KOPT-K1 (cell line): ENCODE measurements around the gene TBX4.

Experiments
- H3K27ac ChIP-seq: fragments of 200-600 bp; sonication (generic); 2 replicates; pipeline ENCODE4 v1.5.1; 2016; ENCODE audit warnings: antibody characterized with exemption, mild to moderate bottlenecking, low read depth, low read length; ENCODE audit not compliant: poor library complexity, severe bottlenecking
- H3K36me3 ChIP-seq: fragments of 200-600 bp; sonication (generic); 2 replicates; pipeline ENCODE4 v1.5.1; 2017; ENCODE audit warnings: antibody characterized with exemption, mild to moderate bottlenecking, low read length, moderate library complexity; ENCODE audit not compliant: insufficient read depth
- H3K9me3 ChIP-seq: fragments of 200-600 bp; sonication (generic); 2 replicates; pipeline ENCODE4 v1.5.1; 2017; ENCODE audit warnings: antibody characterized with exemption, low read length, mild to moderate bottlenecking; ENCODE audit not compliant: insufficient read depth, poor library complexity, severe bottlenecking

The TBX4 gene

GRCh38 chr17:61461967-61462718 is 9.9 kb downstream of the TBX4 start:
- Histone ChIP-seq H3K27ac (no peak overlapping the region), H3K9me3 (no peaks in the 10 kb centered on the region), H3K36me3 (no peaks in the 10 kb centered on the region)

DNA sequence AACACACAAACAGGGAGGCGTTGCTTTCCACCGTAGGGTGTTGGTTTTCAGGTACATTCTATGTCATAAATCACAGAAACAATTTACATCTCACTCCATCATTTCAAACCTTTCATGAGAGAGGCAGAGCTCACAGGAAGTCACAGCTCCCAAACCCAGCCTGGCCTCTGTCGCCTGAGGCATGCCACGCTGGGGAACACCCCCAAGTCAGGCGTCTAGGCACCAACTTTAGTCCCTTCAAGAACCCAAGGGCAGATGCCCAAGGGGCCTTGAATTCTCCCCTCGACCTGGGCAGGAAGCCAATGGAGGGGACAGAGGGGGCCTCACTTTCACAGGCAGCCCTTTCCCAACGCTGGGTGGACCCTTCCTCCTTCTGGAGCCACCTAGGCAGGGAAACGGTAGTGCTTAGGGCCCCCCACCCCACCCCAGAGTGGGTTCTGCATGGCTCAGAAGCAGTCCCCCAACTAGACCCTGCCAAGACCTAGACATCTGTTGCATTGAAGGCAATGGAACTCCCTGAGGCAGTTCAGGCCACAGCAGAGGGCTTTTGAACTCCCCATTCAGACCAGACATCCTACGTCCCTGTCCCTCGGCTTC is 10.6 kb downstream of the TBX4 start:
- Histone ChIP-seq H3K9me3 (no peaks in the 10 kb centered on the region), H3K36me3 (no peaks in the 10 kb centered on the region), H3K27ac (no peak overlapping the region)

GRCh38 chr17:61463316-61464129 is 11.3 kb downstream of the TBX4 start:
- Histone ChIP-seq H3K9me3 (no peaks in the 10 kb centered on the region), H3K27ac (no peak overlapping the region), H3K36me3 (no peaks in the 10 kb centered on the region)

DNA sequence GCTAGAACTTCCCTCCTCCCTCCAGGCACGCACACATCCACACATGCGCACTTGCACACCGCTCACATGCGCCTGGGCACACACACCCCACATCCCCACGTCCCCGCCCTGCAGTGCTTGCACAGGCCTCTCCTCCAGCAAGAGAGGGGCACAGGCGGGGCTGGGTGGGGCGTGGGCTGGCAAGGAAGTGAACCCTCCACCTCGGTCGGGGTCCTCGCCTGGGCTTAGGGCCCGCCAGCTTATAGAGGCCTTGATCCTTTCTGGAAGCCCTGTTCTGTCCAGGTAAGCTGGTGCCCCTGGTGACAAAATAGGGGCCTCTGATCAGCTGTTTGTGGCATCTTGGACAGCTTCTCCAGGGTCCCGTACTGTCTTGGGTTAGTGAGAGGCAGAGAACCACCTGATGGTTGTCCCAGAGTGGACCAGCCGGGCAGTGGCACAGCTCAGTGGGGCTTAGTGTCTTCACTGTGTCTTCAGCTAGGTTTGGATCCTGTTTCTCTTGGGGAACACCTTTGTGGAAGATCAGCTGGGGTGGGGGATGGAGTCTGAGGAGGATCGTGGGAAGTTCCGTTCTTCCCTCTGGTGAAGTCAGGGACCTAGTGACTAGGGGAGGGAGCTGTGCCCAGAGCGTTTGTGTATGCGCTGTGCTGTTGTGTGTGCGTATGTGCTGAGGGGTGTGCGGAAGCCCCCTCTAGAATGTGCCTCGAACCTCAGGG is 12.1 kb downstream of the TBX4 start:
- H3K27ac ChIP-seq, result no peak overlapping the region
- H3K9me3 ChIP-seq, result no peaks in the 10 kb centered on the region
- H3K36me3 ChIP-seq, result no peaks in the 10 kb centered on the region

- Histone ChIP-seq H3K27ac (no peak overlapping the region), H3K9me3 (no peaks in the 10 kb centered on the region), H3K36me3 (no peaks in the 10 kb centered on the region)
Measured at GRCh38 chr17:61464843-61465180, 12.6 kb downstream of the TBX4 start.

DNA sequence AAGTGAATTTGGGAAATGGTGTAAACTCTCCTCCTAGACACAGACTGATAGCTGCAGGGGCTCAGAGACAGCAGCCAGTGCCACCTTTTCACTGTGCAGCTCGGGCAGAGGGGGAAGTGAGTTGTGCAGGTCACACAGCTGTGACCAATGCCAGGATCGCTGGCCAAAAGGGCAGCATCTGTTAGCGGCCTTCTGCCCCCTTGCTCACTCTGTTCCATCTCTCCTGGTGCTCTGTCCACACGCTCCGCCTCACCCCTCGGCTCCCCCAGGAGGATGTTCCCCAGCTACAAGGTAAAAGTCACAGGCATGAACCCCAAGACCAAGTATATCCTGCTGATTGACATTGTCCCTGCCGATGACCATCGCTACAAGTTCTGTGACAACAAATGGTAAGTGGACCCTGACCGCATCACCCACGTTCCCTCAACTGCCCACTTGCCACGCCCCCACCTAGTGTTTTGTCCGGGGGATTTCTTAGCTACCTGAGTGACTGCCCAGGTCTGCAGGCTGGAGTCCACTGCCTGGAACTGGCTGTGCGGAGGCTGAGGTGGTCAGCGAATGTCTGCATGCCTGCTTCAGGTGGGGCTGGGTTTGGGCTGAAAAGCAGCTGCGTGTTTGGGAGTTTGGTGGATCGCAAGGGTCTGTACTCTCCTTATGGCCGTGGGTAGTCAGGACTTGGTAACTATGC is 13.5 kb downstream of the TBX4 start:
- Histone ChIP-seq H3K9me3 (no peaks in the 10 kb centered on the region), H3K36me3 (no peaks in the 10 kb centered on the region), H3K27ac (no peak overlapping the region)

- H3K27ac ChIP-seq, result no peak overlapping the region
- no peaks in the 10 kb centered on the region for H3K9me3 ChIP-seq
- no peaks in the 10 kb centered on the region for H3K36me3 ChIP-seq
Measured at GRCh38 chr17:61466246-61466645, 14.0 kb downstream of the TBX4 start.

GRCh38 chr17:61467416-61468262 is 15.4 kb downstream of the TBX4 start:
- Histone ChIP-seq H3K36me3 (no peaks in the 10 kb centered on the region), H3K9me3 (no peaks in the 10 kb centered on the region), H3K27ac (no peak overlapping the region)

- Histone ChIP-seq H3K36me3 (no peaks in the 10 kb centered on the region), H3K9me3 (no peaks in the 10 kb centered on the region), H3K27ac (no peak overlapping the region)
Measured at GRCh38 chr17:61468263-61468907, 16.2 kb downstream of the TBX4 start.

DNA sequence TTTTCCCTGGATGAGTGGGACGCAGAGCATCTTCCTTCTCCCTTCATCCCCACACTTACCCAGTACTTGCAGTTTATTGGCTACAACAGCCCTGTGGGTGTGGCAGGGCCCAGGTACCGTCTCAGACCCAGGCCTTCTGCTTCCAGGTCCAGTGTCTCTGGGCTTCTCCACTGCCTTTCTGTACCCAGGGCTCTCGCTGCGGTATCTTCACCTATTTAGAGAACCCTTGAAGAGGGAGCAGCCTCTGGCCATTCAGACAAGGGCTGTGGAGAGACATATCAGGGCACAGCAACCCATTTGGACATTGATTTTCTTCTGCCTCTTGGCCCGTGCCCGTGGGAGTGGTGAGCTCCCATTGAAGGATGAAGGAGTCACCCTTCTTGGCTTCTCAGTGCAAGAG is 17.3 kb downstream of the TBX4 start:
- H3K9me3 ChIP-seq, result no peaks in the 10 kb centered on the region
- no peaks in the 10 kb centered on the region for H3K36me3 ChIP-seq
- H3K27ac ChIP-seq, result no peak overlapping the region

GRCh38 chr17:61469949-61470348 is 17.7 kb downstream of the TBX4 start:
- Histone ChIP-seq H3K36me3 (no peaks in the 10 kb centered on the region), H3K9me3 (no peaks in the 10 kb centered on the region), H3K27ac (no peak overlapping the region)

GRCh38 chr17:61470530-61471136 is 18.4 kb downstream of the TBX4 start:
- H3K27ac ChIP-seq, result no peak overlapping the region
- no peaks in the 10 kb centered on the region for H3K9me3 ChIP-seq
- no peaks in the 10 kb centered on the region for H3K36me3 ChIP-seq

DNA sequence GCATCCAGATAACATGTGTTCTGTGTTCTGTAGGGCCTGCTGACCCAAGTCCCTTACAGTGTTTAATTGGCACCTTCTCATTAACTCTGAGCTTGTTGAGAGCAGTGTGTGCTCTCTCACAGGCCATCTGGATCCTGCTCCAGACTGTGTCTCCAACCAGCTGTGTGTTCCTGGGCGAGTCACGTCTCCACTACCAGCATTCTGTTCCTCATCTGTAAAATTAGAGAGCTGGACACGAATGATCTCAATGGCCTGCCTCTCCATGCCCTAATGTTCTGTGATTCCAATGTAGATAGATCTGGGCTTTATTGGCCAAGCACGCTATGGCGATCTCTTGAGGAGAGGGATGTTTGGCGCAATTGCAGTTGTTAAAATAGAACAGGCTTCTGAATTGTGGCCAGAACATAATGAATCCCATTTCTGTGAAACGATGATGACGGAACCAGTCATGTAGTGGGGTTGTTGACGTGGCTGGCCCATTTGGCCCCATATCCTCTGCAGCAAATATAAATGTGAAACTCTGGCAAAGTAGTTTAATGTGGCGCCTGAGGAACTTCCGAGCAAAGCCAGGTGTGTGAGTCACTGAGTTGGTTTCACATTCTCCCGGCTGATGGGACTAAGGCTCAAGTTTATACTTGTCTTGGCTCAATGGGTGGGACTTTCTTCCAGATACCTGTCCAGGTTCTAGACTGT is 22.2 kb downstream of the TBX4 start:
- no peaks in the 10 kb centered on the region for H3K36me3 ChIP-seq
- no peak overlapping the region for H3K27ac ChIP-seq
- H3K9me3 ChIP-seq, result no peaks in the 10 kb centered on the region
